Natural killer cell (primary cell): Measurements from ENCODE around the gene KHDRBS2. TPM values are rescaled to one million over a fixed set of nuclear protein-coding genes. Genes with fewer than 3 reads are reported as not detected.

Experiments
- ATAC-seq, 3 donors: fragments of 150-1000 bp in 2 of 3; fragments of 200-7000 bp in 1 of 3; cut with Tn5 transposase; 1 replicate in 1 of 3; 2 replicates in 2 of 3; pipeline ENCODE4 v1.10.0; 2021; ENCODE audit warnings: mild to moderate bottlenecking in 2 of 3, moderate library complexity in 2 of 3
- DNase-seq, 2 donors: peaks; one replicate each; pipeline versions ENCODE4 v3.0.0 to v3.0.0-alpha.2; 2013 to 2021; ENCODE audit warnings: mixed read lengths in 1 of 2
- H3K27ac ChIP-seq: one replicate; pipeline ENCODE4 v1.5.1; 2013; ENCODE audit warnings: mild to moderate bottlenecking, low read length
- H3K27me3 ChIP-seq: one replicate; pipeline ENCODE4 v1.6.1; 2013; ENCODE audit warnings: low read length; ENCODE audit not compliant: control insufficient read depth, insufficient read depth
- H3K36me3 ChIP-seq: one replicate; pipeline ENCODE4 v1.6.1; 2013; ENCODE audit warnings: low read length; ENCODE audit not compliant: control insufficient read depth, insufficient read depth
- H3K4me1 ChIP-seq: one replicate; pipeline ENCODE4 v1.6.1; 2013; ENCODE audit warnings: low read length; ENCODE audit not compliant: control insufficient read depth, insufficient read depth
- H3K4me3 ChIP-seq: one replicate; pipeline ENCODE4 v1.5.1; 2013; ENCODE audit warnings: low read length
- H3K9me3 ChIP-seq: one replicate; pipeline ENCODE4 v1.6.1; 2013; ENCODE audit warnings: low read length; ENCODE audit not compliant: control insufficient read depth, insufficient read depth
- H3K27ac Mint-ChIP-seq, 2 donors: one replicate each; pipeline ENCODE4 v1.8.0; 2022; ENCODE audit warnings: mild to moderate bottlenecking in 2 of 2, mixed read lengths in 2 of 2, moderate library complexity in 1 of 2
- H3K27me3 Mint-ChIP-seq, 2 donors: one replicate each; pipeline ENCODE4 v1.8.0; 2022; ENCODE audit warnings: low read depth in 2 of 2, mixed read lengths in 2 of 2
- H3K36me3 Mint-ChIP-seq: one replicate; pipeline ENCODE4 v1.8.0; 2022; ENCODE audit warnings: mixed read lengths
- H3K4me1 Mint-ChIP-seq, 2 donors: one replicate each; pipeline ENCODE4 v1.8.0; 2022; ENCODE audit warnings: mixed read lengths in 2 of 2
- H3K4me3 Mint-ChIP-seq: one replicate; pipeline ENCODE4 v1.8.0; 2022; ENCODE audit warnings: mild to moderate bottlenecking, moderate library complexity, mixed read lengths
- H3K9me3 Mint-ChIP-seq, 2 donors: one replicate each; pipeline ENCODE4 v1.8.0; 2022; ENCODE audit warnings: mixed read lengths in 2 of 2
- CTCF ChIP-seq: fragments of 200-600 bp; IDR thresholded peaks from one replicate; pipeline ENCODE4 v1.8.0; 2022; ENCODE audit warnings: antibody characterized with exemption
- WGBS: methylation state at CpG from one replicate; pipeline ENCODE4 v1.1.7; 2013; ENCODE audit warnings: missing lambda C conversion rate; ENCODE audit not compliant: insufficient coverage; 5-methylcytosine and 5-hydroxymethylcytosine counted together
- intact Hi-C: fragments of 100-400 bp; cut with micrococcal nuclease; formaldehyde crosslinking; loops from one replicate; pipeline ENCODE4 v1.14.2; 2022
- total RNA-seq, 4 donors: library from RNA; stranded (reverse); fragments of 120-200 nt in 1 of 4; gene quantifications; one replicate each; pipeline versions ENCODE4 v1.2.3 to v1.2.4, GENCODE V29; 2013 to 2022

Gene KHDRBS2
- total RNA-seq, 3 donors from 2014 or later (not counting 1 experiment from before 2014, with no cell fraction given) = 0.15 to 0.26 TPM; not detected in 1

GRCh38 chr6:62288974-62289373 is 2.9 kb upstream of the KHDRBS2 start:
- DNase-seq (no peak), ATAC-seq (no peak)
- no peak overlapping the region for H3K27ac ChIP-seq
- no peaks in the 10 kb centered on the region for H3K9me3 ChIP-seq
- Mint-ChIP-seq H3K4me3 (no peak overlapping the region), H3K27me3 (peaks cover 4 to 7% of the 10 kb centered on the region in 2 donors), H3K9me3 (peaks cover 3 to 12% of the 10 kb centered on the region in 2 donors), H3K4me1 (peaks cover 4 to 10% of the 10 kb centered on the region in 2 donors), H3K27ac (no peak overlapping the region), H3K36me3 (no peaks in the 10 kb centered on the region)
- H3K27me3 ChIP-seq = no peaks in the 10 kb centered on the region
- intact Hi-C loops = no loop called here
- 52% methylated on average over 1 of the region's 1 CpG for WGBS
- peaks cover 8% of the 10 kb centered on the region for H3K4me1 ChIP-seq
- no peak overlapping the region for H3K4me3 ChIP-seq
- TF ChIP-seq CTCF = no peak
- no peaks in the 10 kb centered on the region for H3K36me3 ChIP-seq

- Histone ChIP-seq H3K36me3 (no peaks in the 10 kb centered on the region), H3K4me1 (peaks cover 8% of the 10 kb centered on the region), H3K27me3 (no peaks in the 10 kb centered on the region), H3K4me3 (no peak overlapping the region), H3K27ac (no peak overlapping the region), H3K9me3 (no peaks in the 10 kb centered on the region)
- Mint-ChIP-seq H3K27me3 (peaks cover 4 to 7% of the 10 kb centered on the region in 2 donors), H3K9me3 (peaks cover 2 to 12% of the 10 kb centered on the region in 2 donors), H3K36me3 (no peaks in the 10 kb centered on the region), H3K4me3 (no peak overlapping the region), H3K4me1 (peaks cover 4 to 10% of the 10 kb centered on the region in 2 donors), H3K27ac (no peak overlapping the region)
- intact Hi-C loops = no loop called here
- ATAC-seq (no peak), DNase-seq (no peak)
- no peak for TF ChIP-seq CTCF
- 100% methylated on average over 1 of the region's 2 CpGs for WGBS
Measured at GRCh38 chr6:62288562-62288961, 2.5 kb upstream of the KHDRBS2 start.

- H3K27ac Mint-ChIP-seq = no peak overlapping the region
- peak overlapping the region; percentile 58 for H3K4me3 ChIP-seq
- intact Hi-C loops = no loop called here
- 3% methylated on average over 13 of the region's 13 CpGs for WGBS
- H3K4me1 Mint-ChIP-seq = peaks cover 4 to 10% of the 10 kb centered on the region in 2 donors
- H3K36me3 ChIP-seq = no peaks in the 10 kb centered on the region
- no peak for ATAC-seq
- peaks cover 4 to 7% of the 10 kb centered on the region in 2 donors for H3K27me3 Mint-ChIP-seq
- no peak for DNase-seq
- peak overlapping the region; percentile 77 for H3K4me3 Mint-ChIP-seq
- H3K36me3 Mint-ChIP-seq = no peaks in the 10 kb centered on the region
- TF ChIP-seq CTCF = no peak
- no peak overlapping the region for H3K27ac ChIP-seq
- H3K4me1 ChIP-seq = peaks cover 8% of the 10 kb centered on the region
- H3K9me3 Mint-ChIP-seq = peaks cover 2 to 3% of the 10 kb centered on the region in 2 donors
- no peaks in the 10 kb centered on the region for H3K9me3 ChIP-seq
- no peaks in the 10 kb centered on the region for H3K27me3 ChIP-seq
Measured at GRCh38 chr6:62286470-62286843, 432 bp upstream of the KHDRBS2 start.

DNA sequence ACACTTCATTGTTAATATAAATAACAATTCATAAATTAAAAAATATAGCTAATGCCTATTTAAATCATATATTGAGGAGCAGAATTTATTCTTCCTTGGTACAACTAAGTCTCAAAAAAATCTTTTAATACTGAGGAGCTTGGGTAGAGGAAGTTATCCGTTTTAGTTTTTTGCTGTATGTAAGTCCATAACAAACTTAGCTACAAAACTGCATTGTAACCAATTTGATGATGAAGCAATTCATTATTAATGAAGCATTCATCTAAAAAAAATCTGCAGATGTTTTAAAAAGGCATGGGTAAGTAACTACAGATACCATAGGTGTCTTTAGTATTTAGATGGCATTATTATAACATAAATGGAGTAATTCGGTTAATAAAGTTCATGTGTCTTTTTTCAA is 1.3 kb downstream of the KHDRBS2 start:
- TF ChIP-seq CTCF = no peak
- Histone ChIP-seq H3K27ac (no peak overlapping the region), H3K36me3 (no peaks in the 10 kb centered on the region), H3K27me3 (no peaks in the 10 kb centered on the region), H3K9me3 (no peaks in the 10 kb centered on the region), H3K4me3 (no peak overlapping the region), H3K4me1 (peaks cover 8% of the 10 kb centered on the region)
- Mint-ChIP-seq H3K27me3 (peaks cover 4 to 7% of the 10 kb centered on the region in 2 donors), H3K4me1 (peaks cover 4 to 10% of the 10 kb centered on the region in 2 donors), H3K4me3 (no peak overlapping the region), H3K27ac (no peak overlapping the region), H3K9me3 (peaks cover 0 to 2% of the 10 kb centered on the region in 2 donors), H3K36me3 (no peaks in the 10 kb centered on the region)
- no peak for ATAC-seq
- DNase-seq = no peak
- intact Hi-C loops = no loop called here
- WGBS = no CpG with 5 or more reads among the region's 2 CpGs
